PFSK-1 (cell line): ENCODE data around the gene CCDC90B.

ENCODE experiments used
- POLR2AphosphoS5 ChIP-seq: IDR thresholded peaks from 2 replicates; pipeline ENCODE4 v1.6.1; 2012; ENCODE audit warnings: low read depth, mild to moderate bottlenecking, control low read depth, low read length, moderate library complexity
- TAF1 ChIP-seq: IDR thresholded peaks from 2 replicates; pipeline ENCODE4 v1.6.1; 2012; ENCODE audit warnings: low read length, control low read depth, borderline replicate concordance; ENCODE audit not compliant: insufficient read depth
- TF ChIP-seq, protein P1 (sequence below), 2 experiments: IDR thresholded peaks; 2 replicates each; pipeline versions ENCODE4 v1.6.1 to v1.8.0; 2011 to 2012; ENCODE audit warnings: low read depth in 2 of 2, low read length in 2 of 2, control low read depth in 1 of 2, inconsistent platforms in 1 of 2, mild to moderate bottlenecking in 1 of 2, moderate library complexity in 1 of 2; ENCODE audit not compliant: insufficient read depth in 1 of 2

GRCh38 chr11:83223457-83223856 lies 62.7 kb downstream of the CCDC90B start:
- TF ChIP-seq, protein P1, sequence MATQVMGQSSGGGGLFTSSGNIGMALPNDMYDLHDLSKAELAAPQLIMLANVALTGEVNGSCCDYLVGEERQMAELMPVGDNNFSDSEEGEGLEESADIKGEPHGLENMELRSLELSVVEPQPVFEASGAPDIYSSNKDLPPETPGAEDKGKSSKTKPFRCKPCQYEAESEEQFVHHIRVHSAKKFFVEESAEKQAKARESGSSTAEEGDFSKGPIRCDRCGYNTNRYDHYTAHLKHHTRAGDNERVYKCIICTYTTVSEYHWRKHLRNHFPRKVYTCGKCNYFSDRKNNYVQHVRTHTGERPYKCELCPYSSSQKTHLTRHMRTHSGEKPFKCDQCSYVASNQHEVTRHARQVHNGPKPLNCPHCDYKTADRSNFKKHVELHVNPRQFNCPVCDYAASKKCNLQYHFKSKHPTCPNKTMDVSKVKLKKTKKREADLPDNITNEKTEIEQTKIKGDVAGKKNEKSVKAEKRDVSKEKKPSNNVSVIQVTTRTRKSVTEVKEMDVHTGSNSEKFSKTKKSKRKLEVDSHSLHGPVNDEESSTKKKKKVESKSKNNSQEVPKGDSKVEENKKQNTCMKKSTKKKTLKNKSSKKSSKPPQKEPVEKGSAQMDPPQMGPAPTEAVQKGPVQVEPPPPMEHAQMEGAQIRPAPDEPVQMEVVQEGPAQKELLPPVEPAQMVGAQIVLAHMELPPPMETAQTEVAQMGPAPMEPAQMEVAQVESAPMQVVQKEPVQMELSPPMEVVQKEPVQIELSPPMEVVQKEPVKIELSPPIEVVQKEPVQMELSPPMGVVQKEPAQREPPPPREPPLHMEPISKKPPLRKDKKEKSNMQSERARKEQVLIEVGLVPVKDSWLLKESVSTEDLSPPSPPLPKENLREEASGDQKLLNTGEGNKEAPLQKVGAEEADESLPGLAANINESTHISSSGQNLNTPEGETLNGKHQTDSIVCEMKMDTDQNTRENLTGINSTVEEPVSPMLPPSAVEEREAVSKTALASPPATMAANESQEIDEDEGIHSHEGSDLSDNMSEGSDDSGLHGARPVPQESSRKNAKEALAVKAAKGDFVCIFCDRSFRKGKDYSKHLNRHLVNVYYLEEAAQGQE (IDR thresholded peaks at IDR 0.05; ENCODE audit: insufficient read depth in 1 of 2, low read depth in 2 of 2, low read length in 2 of 2): no peak
- TF ChIP-seq POLR2AphosphoS5: no peak
- TF ChIP-seq TAF1: no peak
